Mesenchymal stem cell (in vitro differentiated cells and primary cell): ENCODE results near the gene EVC2.
"Not testable (repeated sequence)": the region's sequence is repeated elsewhere in the genome, so short reads cannot be mapped to it uniquely, and the experiment has no call there.

Experiments
- DNase-seq: peaks from one replicate; pipeline ENCODE4 v3.0.0-alpha.2; 2013
- H2AFZ ChIP-seq: one replicate; pipeline ENCODE4 v1.6.1; 2013; ENCODE audit warnings: low read depth, mild to moderate bottlenecking, control low read depth, inconsistent platforms, low read length, moderate library complexity
- H2AK5ac ChIP-seq: 2 replicates; pipeline ENCODE4 v1.6.1; 2013; ENCODE audit warnings: low read length, moderate library complexity, mild to moderate bottlenecking, inconsistent platforms; ENCODE audit not compliant: severe bottlenecking
- H2BK120ac ChIP-seq: one replicate; pipeline ENCODE4 v1.6.1; 2013; ENCODE audit warnings: low read depth, mild to moderate bottlenecking, inconsistent platforms, low read length, moderate library complexity
- H2BK12ac ChIP-seq, 2 experiments: one replicate each; pipeline ENCODE4 v1.6.1; 2013; ENCODE audit warnings: inconsistent platforms in 2 of 2, low read length in 2 of 2, mild to moderate bottlenecking in 2 of 2, moderate library complexity in 2 of 2, control low read depth in 1 of 2
- H2BK15ac ChIP-seq: one replicate; pipeline ENCODE4 v1.6.1; 2013; ENCODE audit warnings: mild to moderate bottlenecking, low read depth, inconsistent platforms; ENCODE audit not compliant: poor library complexity, severe bottlenecking
- H2BK5ac ChIP-seq: 2 replicates; pipeline ENCODE4 v1.6.1; 2013; ENCODE audit warnings: low read depth, mild to moderate bottlenecking, low read length, control low read depth, inconsistent platforms; ENCODE audit not compliant: poor library complexity, severe bottlenecking
- H3K14ac ChIP-seq, 2 experiments: one replicate each; pipeline ENCODE4 v1.6.1; 2013; ENCODE audit warnings: inconsistent platforms in 2 of 2, low read length in 2 of 2, control low read depth in 1 of 2, mild to moderate bottlenecking in 1 of 2, moderate library complexity in 1 of 2
- H3K18ac ChIP-seq, 2 experiments: one replicate each; pipeline ENCODE4 v1.6.1; 2013; ENCODE audit warnings: inconsistent platforms in 2 of 2, low read length in 2 of 2, control low read depth in 1 of 2, low read depth in 1 of 2, mild to moderate bottlenecking in 1 of 2
- H3K23ac ChIP-seq, 2 experiments: one replicate each; pipeline ENCODE4 v1.6.1; 2013; ENCODE audit warnings: inconsistent platforms in 2 of 2, low read length in 2 of 2, mild to moderate bottlenecking in 2 of 2, moderate library complexity in 2 of 2, control low read depth in 1 of 2
- H3K27ac ChIP-seq: 2 replicates; pipeline ENCODE4 v1.5.1; 2013; ENCODE audit warnings: mild to moderate bottlenecking, moderate library complexity, low read length, control low read depth, inconsistent platforms; ENCODE audit not compliant: poor library complexity, severe bottlenecking
- H3K27me3 ChIP-seq, 2 experiments: 2 replicates each; pipeline versions ENCODE4 v1.6.1 to v1.7.0; 2013; ENCODE audit warnings: low read length in 2 of 2, mild to moderate bottlenecking in 2 of 2, moderate library complexity in 2 of 2, control low read depth in 1 of 2, inconsistent platforms in 1 of 2; ENCODE audit not compliant: control insufficient read depth in 1 of 2, insufficient read depth in 1 of 2
- H3K36me3 ChIP-seq, 2 experiments: 2 replicates each; pipeline versions ENCODE4 v1.6.1 to v1.7.0; 2013; ENCODE audit warnings: low read length in 2 of 2, control low read depth in 1 of 2, inconsistent platforms in 1 of 2, low read depth in 1 of 2, mild to moderate bottlenecking in 1 of 2; ENCODE audit not compliant: insufficient read depth in 2 of 2, control insufficient read depth in 1 of 2
- H3K4ac ChIP-seq, 2 experiments: one replicate each; pipeline ENCODE4 v1.6.1; 2013; ENCODE audit warnings: inconsistent platforms in 2 of 2, low read length in 2 of 2, mild to moderate bottlenecking in 2 of 2, moderate library complexity in 2 of 2, control low read depth in 1 of 2, low read depth in 1 of 2
- H3K4me1 ChIP-seq: 2 replicates; pipeline ENCODE4 v1.6.1; 2013; ENCODE audit warnings: low read depth, low read length, control low read depth; ENCODE audit not compliant: control insufficient read depth, insufficient read depth
- H3K4me2 ChIP-seq: 2 replicates; pipeline ENCODE4 v1.6.1; 2013; ENCODE audit warnings: low read length, mild to moderate bottlenecking, inconsistent platforms; ENCODE audit not compliant: poor library complexity, severe bottlenecking
- H3K4me3 ChIP-seq, 2 experiments: 2 replicates each; pipeline versions ENCODE4 v1.5.1 to v1.7.0; 2013; ENCODE audit warnings: low read length in 2 of 2, mild to moderate bottlenecking in 2 of 2, control low read depth in 1 of 2, low read depth in 1 of 2; ENCODE audit not compliant: insufficient read depth in 1 of 2
- H3K79me1 ChIP-seq: replicated peaks from 2 replicates; pipeline ENCODE4 v1.6.1; 2013; ENCODE audit warnings: mild to moderate bottlenecking, control low read depth, low read length, inconsistent platforms; ENCODE audit not compliant: poor library complexity, severe bottlenecking
- H3K9ac ChIP-seq: 2 replicates; pipeline ENCODE4 v1.7.0; 2013; ENCODE audit warnings: mild to moderate bottlenecking, low read length, moderate library complexity
- H3K9me3 ChIP-seq: 2 replicates; pipeline ENCODE4 v1.7.0; 2013; ENCODE audit warnings: mild to moderate bottlenecking, low read length; ENCODE audit not compliant: control insufficient read depth
- H4K8ac ChIP-seq: one replicate; pipeline ENCODE4 v1.6.1; 2013; ENCODE audit warnings: inconsistent platforms, mild to moderate bottlenecking, low read length, moderate library complexity
- H4K91ac ChIP-seq: one replicate; pipeline ENCODE4 v1.6.1; 2013; ENCODE audit warnings: mild to moderate bottlenecking, low read length, inconsistent platforms
- whole genome bisulfite sequencing: methylation state at CpG from one replicate; pipeline ENCODE4 v1.1.7; 2013; ENCODE audit warnings: mixed read lengths; 5-methylcytosine and 5-hydroxymethylcytosine counted together

The EVC2 gene

GRCh38 chr4:5609306-5610007 is 98.9 kb downstream of the EVC2 start:
- no peak overlapping the region for H3K9ac ChIP-seq
- H3K79me1 ChIP-seq = peaks cover 3% of the 10 kb centered on the region
- no peak overlapping the region for H3K18ac ChIP-seq
- H3K4me3 ChIP-seq = no peak overlapping the region
- H3K36me3 ChIP-seq = peaks cover 39 to 95% of the 10 kb centered on the region in 2 experiments
- no peak overlapping the region for H2BK5ac ChIP-seq
- H2BK120ac ChIP-seq = no peak overlapping the region
- peaks cover 2% of the 10 kb centered on the region for H3K4me1 ChIP-seq
- H3K27ac ChIP-seq = no peak overlapping the region
- H3K14ac ChIP-seq = no peak overlapping the region
- no peak overlapping the region for H4K8ac ChIP-seq
- H3K27me3 ChIP-seq = no peaks in the 10 kb centered on the region
- H2BK15ac ChIP-seq = no peak overlapping the region
- H2AFZ ChIP-seq = no peak overlapping the region
- no peaks in the 10 kb centered on the region for H3K9me3 ChIP-seq
- no peak overlapping the region for H2BK12ac ChIP-seq
- no peak overlapping the region for H3K23ac ChIP-seq
- DNase-seq = no peak
- 94% methylated on average over 11 of the region's 12 CpGs for WGBS
- no peak overlapping the region for H4K91ac ChIP-seq
- no peak overlapping the region for H3K4ac ChIP-seq
- H3K4me2 ChIP-seq = no peak overlapping the region
- no peak overlapping the region for H2AK5ac ChIP-seq

DNA sequence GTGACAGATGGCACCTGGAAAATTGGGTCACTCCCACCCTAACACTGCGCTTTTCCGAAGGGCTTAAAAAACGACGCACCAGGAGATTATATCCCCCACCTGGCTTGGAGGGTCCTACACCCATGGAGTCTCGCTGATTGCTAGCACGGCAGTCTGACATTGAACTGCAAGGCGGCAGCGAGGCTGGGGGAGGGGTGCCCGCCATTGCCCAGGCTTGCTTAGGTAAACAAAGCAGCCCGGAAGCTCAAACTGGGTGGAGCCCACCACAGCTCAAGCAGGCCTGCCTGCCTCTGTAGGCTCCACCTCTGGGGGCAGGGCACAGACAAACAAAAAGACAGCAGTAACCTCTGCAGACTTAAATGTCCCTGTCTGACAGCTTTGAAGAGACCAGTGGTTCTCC is 114.5 kb downstream of the EVC2 start:
- H2BK15ac ChIP-seq, H2BK5ac ChIP-seq, H4K91ac ChIP-seq, H3K4me1 ChIP-seq, H3K79me1 ChIP-seq, DNase-seq, H3K4ac ChIP-seq, H3K27ac ChIP-seq, H3K23ac ChIP-seq, H3K18ac ChIP-seq, H2AK5ac ChIP-seq, H4K8ac ChIP-seq, H2BK120ac ChIP-seq, H3K14ac ChIP-seq, H2AFZ ChIP-seq, H3K4me2 ChIP-seq, H3K9ac ChIP-seq, H3K4me3 ChIP-seq, H3K27me3 ChIP-seq, H2BK12ac ChIP-seq, H3K9me3 ChIP-seq: not testable (repeated sequence)
- 95% methylated on average over 9 of the region's 10 CpGs for WGBS
- H3K36me3 ChIP-seq = peaks cover 13 to 46% of the 10 kb centered on the region in 2 experiments

DNA sequence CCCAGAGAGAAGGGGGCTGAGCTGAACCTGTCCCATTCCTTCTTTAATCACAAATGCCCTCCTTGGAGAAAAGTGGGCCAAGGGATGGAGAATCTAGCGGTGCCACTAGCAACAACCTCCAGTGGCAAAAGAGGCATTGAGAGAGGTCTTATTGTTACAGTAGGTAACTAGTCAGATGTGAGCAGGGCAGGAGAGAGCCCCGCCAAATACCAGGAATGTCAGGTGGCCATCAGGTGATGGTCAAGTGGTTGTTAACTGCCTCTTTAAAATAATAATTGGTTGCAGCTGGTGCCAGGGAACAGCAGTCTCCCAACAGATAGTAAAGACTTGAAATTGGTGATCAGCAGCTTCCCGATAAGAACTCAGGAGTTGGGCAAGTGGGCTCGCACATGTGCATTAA is 116.1 kb downstream of the EVC2 start:
- H3K18ac ChIP-seq = no peak overlapping the region
- H2BK120ac ChIP-seq = no peak overlapping the region
- peaks cover 5% of the 10 kb centered on the region for H3K79me1 ChIP-seq
- H3K9me3 ChIP-seq = peaks cover 6% of the 10 kb centered on the region
- H2AFZ ChIP-seq = no peak overlapping the region
- DNase-seq = no peak
- no peak overlapping the region for H3K23ac ChIP-seq
- no peak overlapping the region for H4K91ac ChIP-seq
- peaks cover 13 to 57% of the 10 kb centered on the region in 2 experiments for H3K36me3 ChIP-seq
- H3K4ac ChIP-seq = no peak overlapping the region
- WGBS = 100% methylated on average over 3 of the region's 4 CpGs
- H3K14ac ChIP-seq = no peak overlapping the region
- no peak overlapping the region for H2AK5ac ChIP-seq
- H3K27ac ChIP-seq = no peak overlapping the region
- H4K8ac ChIP-seq = no peak overlapping the region
- H3K4me3 ChIP-seq = no peak overlapping the region
- no peak overlapping the region for H3K9ac ChIP-seq
- no peak overlapping the region for H2BK5ac ChIP-seq
- H3K4me2 ChIP-seq = no peak overlapping the region
- H2BK12ac ChIP-seq = no peak overlapping the region
- H2BK15ac ChIP-seq = no peak overlapping the region
- H3K4me1 ChIP-seq = no peaks in the 10 kb centered on the region
- H3K27me3 ChIP-seq = no peaks in the 10 kb centered on the region

DNA sequence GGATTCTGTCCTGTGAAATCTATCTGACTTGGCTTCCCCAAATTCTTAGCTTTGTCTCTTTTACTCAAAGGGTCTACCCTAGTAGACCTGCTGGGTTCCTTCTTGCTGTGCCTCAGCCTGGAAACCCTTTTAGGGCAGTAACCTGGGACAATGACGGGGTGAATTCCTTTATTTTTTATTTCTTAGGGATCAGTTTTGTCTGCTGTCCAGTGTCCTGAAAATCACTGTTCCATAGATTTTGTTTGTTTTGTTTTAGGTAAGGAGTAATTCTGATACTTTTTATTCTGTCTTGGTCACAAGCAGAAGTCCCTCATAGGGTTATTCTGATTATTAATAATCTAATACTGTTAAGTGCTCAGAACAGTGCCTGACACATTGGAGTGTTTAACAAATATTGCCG is 118.9 kb downstream of the EVC2 start:
- H3K4me1 ChIP-seq = no peaks in the 10 kb centered on the region
- peaks cover 6% of the 10 kb centered on the region for H3K9me3 ChIP-seq
- H3K27me3 ChIP-seq = no peaks in the 10 kb centered on the region
- no peak overlapping the region for H2BK12ac ChIP-seq
- H3K79me1 ChIP-seq = peaks cover 5% of the 10 kb centered on the region
- peaks cover 20 to 65% of the 10 kb centered on the region in 2 experiments for H3K36me3 ChIP-seq
- no peak overlapping the region for H2AK5ac ChIP-seq
- no peak overlapping the region for H3K18ac ChIP-seq
- no peak overlapping the region for H4K8ac ChIP-seq
- 97% methylated on average over 2 of the region's 2 CpGs for WGBS
- no peak overlapping the region for H2BK15ac ChIP-seq
- H3K27ac ChIP-seq = no peak overlapping the region
- no peak overlapping the region for H3K4ac ChIP-seq
- no peak overlapping the region for H3K23ac ChIP-seq
- no peak overlapping the region for H3K14ac ChIP-seq
- no peak for DNase-seq
- no peak overlapping the region for H2BK5ac ChIP-seq
- H4K91ac ChIP-seq = no peak overlapping the region
- H2AFZ ChIP-seq = no peak overlapping the region
- H3K4me3 ChIP-seq = no peak overlapping the region
- H3K9ac ChIP-seq = no peak overlapping the region
- H3K4me2 ChIP-seq = no peak overlapping the region
- no peak overlapping the region for H2BK120ac ChIP-seq
